Measurements from ENCODE around the gene RPL5. TPM values are rescaled to one million over a fixed set of nuclear protein-coding genes. Genes with fewer than 3 reads are reported as not detected.

The RPL5 gene
- total RNA-seq, 4 donors from 2014 or later = 851 to 985 (median 913) TPM

DNA sequence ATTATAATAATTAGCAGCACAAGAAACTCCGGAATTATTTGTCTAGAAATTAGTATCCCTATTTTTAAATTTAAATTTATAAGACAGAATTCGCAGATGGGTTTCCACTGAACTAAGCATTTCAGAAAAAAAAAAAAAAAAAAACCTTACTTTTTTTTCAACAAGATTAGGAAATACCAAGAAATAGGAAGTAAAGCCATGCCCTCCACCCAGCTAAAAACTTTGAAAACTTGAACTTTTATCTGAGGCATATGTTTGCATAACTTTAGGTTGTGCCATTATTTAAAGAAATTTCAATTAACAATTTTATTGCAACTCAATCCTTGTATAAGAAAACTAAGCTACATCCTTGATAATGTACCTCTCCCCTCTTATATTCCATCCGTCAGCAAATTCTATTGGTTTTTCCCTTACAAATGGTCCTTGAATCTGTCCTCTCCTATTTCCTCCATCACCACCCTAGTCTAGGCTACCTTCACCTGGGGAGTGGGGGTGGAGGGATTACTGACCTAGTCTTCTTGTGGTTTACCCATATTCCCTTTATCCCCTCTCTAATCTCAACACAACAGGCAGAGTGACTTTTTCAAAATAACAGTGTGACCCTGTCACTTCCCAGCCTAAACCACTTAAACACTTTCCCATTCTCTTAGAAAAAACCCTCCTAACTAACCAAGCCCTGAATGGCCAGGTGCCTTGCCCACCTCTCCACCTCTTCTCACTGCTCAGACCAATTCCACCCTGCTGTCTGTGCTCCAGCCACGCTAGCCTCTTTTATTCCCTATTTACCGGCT is 45.5 kb upstream of the RPL5 start:
- no peaks in the 10 kb centered on the region for H3K27me3 ChIP-seq
- peaks cover 14 to 20% of the 10 kb centered on the region in 2 donors for H3K4me1 ChIP-seq
- intact Hi-C loops (cut with DNase I; ENCODE audit: low total_unique reads) = no loop called here
- no peaks in the 10 kb centered on the region for H3K36me3 ChIP-seq
- DNase-seq (no peak), ATAC-seq (no peak)
- H3K4me3 ChIP-seq = peak overlapping the region in 3 of 4 donors; percentile 82 to 98 (median 92)
- H3K27ac ChIP-seq = peak overlapping the region in 3 of 4 donors; percentile 92 to 98 (median 97)
- H3K9me3 ChIP-seq = no peaks in the 10 kb centered on the region
- in situ Hi-C loops (cut with MboI; ENCODE audit: low sequenced_read_pairs in 4 of 4) = no loop called here
- TF ChIP-seq POLR2A (IDR thresholded peaks at IDR 0.05) = no peak

- ATAC-seq (no peak), DNase-seq (no peak)
- H3K4me3 ChIP-seq = no peak overlapping the region
- no peaks in the 10 kb centered on the region for H3K9me3 ChIP-seq
- TF ChIP-seq, protein P1, sequence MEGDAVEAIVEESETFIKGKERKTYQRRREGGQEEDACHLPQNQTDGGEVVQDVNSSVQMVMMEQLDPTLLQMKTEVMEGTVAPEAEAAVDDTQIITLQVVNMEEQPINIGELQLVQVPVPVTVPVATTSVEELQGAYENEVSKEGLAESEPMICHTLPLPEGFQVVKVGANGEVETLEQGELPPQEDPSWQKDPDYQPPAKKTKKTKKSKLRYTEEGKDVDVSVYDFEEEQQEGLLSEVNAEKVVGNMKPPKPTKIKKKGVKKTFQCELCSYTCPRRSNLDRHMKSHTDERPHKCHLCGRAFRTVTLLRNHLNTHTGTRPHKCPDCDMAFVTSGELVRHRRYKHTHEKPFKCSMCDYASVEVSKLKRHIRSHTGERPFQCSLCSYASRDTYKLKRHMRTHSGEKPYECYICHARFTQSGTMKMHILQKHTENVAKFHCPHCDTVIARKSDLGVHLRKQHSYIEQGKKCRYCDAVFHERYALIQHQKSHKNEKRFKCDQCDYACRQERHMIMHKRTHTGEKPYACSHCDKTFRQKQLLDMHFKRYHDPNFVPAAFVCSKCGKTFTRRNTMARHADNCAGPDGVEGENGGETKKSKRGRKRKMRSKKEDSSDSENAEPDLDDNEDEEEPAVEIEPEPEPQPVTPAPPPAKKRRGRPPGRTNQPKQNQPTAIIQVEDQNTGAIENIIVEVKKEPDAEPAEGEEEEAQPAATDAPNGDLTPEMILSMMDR (IDR thresholded peaks at IDR 0.05 in 4 of 5, conservative IDR thresholded peaks at IDR 0.05 in 1 of 5) = no peak
- no peak for TF ChIP-seq POLR2A (IDR thresholded peaks at IDR 0.05)
- H3K27me3 ChIP-seq = no peaks in the 10 kb centered on the region
- no peak overlapping the region for H3K27ac ChIP-seq
- in situ Hi-C loops (cut with MboI; ENCODE audit: low sequenced_read_pairs in 4 of 4) = no loop called here
- no peaks in the 10 kb centered on the region for H3K36me3 ChIP-seq
- intact Hi-C loops (cut with DNase I; ENCODE audit: low total_unique reads) = no loop called here
- peaks cover under 1 to 4% of the 10 kb centered on the region in 2 donors for H3K4me1 ChIP-seq
Measured at GRCh38 chr1:92790081-92790480, 41.8 kb upstream of the RPL5 start.

- in situ Hi-C loops (cut with MboI; ENCODE audit: low sequenced_read_pairs in 4 of 4) (no loop called here), intact Hi-C loops (cut with DNase I; ENCODE audit: low total_unique reads) (no loop called here)
- Histone ChIP-seq H3K27me3 (no peaks in the 10 kb centered on the region), H3K9me3 (no peaks in the 10 kb centered on the region), H3K36me3 (no peaks in the 10 kb centered on the region), H3K27ac (no peak overlapping the region), H3K4me3 (no peak overlapping the region), H3K4me1 (peaks cover 6 to 8% of the 10 kb centered on the region in 2 donors)
- DNase-seq = no peak
- ATAC-seq = no peak
- TF ChIP-seq, protein P1 (IDR thresholded peaks at IDR 0.05 in 4 of 5, conservative IDR thresholded peaks at IDR 0.05 in 1 of 5) = no peak
- no peak for TF ChIP-seq POLR2A (IDR thresholded peaks at IDR 0.05)
Measured at GRCh38 chr1:92790867-92791266, 41.0 kb upstream of the RPL5 start.

DNA sequence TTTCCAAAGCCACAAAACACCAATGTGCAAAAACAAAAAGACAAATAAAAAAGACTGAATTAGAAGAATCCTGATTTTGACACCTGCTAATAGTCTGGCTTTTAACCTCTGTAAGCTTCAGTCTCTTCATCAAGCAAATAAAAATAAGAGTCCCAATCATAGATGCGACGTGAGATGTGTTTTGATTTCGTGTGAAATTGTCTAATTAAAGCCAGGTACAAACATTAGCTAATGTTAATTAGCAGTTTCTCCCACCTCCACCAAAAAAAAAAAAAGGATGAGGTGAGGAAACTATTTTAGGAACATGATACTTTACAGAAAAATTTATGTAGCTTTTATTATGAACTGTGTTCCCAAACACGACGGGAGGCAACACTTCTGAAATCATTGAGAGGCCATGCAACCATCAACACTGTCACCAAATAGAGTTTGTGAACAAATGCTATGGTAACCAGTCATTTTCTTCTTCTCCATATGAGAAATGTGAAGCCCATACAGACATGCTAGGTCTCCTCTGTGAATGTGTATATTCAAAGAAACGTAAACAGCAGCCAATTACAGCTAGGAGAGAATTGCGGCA is 40.3 kb upstream of the RPL5 start:
- Histone ChIP-seq H3K27me3 (no peaks in the 10 kb centered on the region), H3K4me1 (peaks cover 6 to 8% of the 10 kb centered on the region in 2 donors), H3K4me3 (no peak overlapping the region), H3K27ac (no peak overlapping the region), H3K36me3 (no peaks in the 10 kb centered on the region), H3K9me3 (no peaks in the 10 kb centered on the region)
- ATAC-seq = no peak
- intact Hi-C loops (cut with DNase I; ENCODE audit: low total_unique reads) (no loop called here), in situ Hi-C loops (cut with MboI; ENCODE audit: low sequenced_read_pairs in 4 of 4) (no loop called here)
- TF ChIP-seq POLR2A (IDR thresholded peaks at IDR 0.05) = no peak
- TF ChIP-seq, protein P1 (IDR thresholded peaks at IDR 0.05 in 4 of 5, conservative IDR thresholded peaks at IDR 0.05 in 1 of 5) = no peak
- DNase-seq = no peak

DNA sequence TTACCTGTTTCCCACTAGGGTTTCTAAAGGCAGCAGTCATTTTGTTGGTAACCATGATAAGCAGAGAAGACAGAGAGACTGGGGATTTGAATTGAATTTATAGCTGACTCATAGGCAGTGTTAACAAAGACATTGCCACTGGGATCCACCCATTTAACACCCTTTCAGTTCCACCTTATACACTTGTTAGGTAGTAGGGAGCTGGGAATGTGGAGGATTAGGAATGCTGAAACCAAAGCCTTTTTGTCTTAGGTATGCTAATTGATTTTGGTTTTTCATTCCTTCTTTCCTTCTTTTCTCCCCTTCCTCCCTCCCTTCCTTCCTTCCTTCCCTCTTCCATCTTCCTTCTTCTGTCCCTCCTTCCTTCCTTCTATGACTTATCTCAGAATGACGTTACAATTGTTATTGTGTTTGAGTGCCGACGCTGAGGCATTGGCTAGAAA is 39.5 kb upstream of the RPL5 start:
- intact Hi-C loops (cut with DNase I; ENCODE audit: low total_unique reads) = no loop called here
- H3K27me3 ChIP-seq = no peaks in the 10 kb centered on the region
- H3K4me1 ChIP-seq = peaks cover 6 to 8% of the 10 kb centered on the region in 2 donors
- in situ Hi-C loops (cut with MboI; ENCODE audit: low sequenced_read_pairs in 4 of 4) = no loop called here
- ATAC-seq = no peak
- no peaks in the 10 kb centered on the region for H3K36me3 ChIP-seq
- no peak overlapping the region for H3K4me3 ChIP-seq
- DNase-seq = no peak
- H3K9me3 ChIP-seq = no peaks in the 10 kb centered on the region
- no peak overlapping the region for H3K27ac ChIP-seq
- TF ChIP-seq, protein P1 (IDR thresholded peaks at IDR 0.05 in 4 of 5, conservative IDR thresholded peaks at IDR 0.05 in 1 of 5) = no peak
- no peak for TF ChIP-seq POLR2A (IDR thresholded peaks at IDR 0.05)

Measured in gastrocnemius medialis (tissue), 4 donors.